ENCODE data around the gene GMDS. TPM values are rescaled to one million over a fixed set of nuclear protein-coding genes. Genes with fewer than 3 reads are reported as not detected.

GMDS gene
- total RNA-seq, 1 donor: 23.2 TPM

DNA sequence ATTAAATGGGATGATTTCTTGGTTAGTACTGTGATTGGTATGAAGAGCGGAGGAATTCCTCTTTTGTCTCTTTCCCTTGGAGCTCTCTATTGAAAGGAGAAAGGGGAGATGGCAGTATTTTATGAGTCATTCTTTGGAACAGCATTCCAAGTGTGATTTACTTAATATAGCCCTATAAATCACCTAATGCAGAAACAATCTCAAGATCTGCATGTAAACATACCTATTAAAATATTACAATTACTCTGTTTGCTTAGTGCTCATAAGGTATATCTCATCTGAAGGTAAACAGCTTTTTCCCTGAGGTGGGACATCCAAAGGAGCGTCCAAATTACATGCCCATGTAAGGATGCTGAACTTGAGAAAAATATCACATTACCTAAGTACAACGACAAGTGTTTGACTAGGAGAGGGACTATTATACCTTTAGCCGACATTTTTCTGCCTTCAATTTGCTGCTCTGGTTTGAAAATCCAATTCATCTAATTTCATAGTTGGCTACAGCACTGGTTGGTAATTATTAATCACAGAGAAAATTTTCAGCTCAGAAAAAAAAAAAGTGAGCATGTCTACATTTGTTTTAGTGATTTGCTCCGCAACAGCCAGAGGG is 406.7 kb downstream of the GMDS start:
- H3K36me3 ChIP-seq (ENCODE audit: insufficient read depth, low read length): no peaks in the 10 kb centered on the region
- H3K27ac ChIP-seq (ENCODE audit: low read depth, low read length): no peak overlapping the region
- no peaks in the 10 kb centered on the region for H3K9me3 ChIP-seq (ENCODE audit: low read depth, low read length)
- no peaks in the 10 kb centered on the region for H3K79me2 ChIP-seq (ENCODE audit: insufficient read depth, low read length)
- H4K20me1 ChIP-seq (ENCODE audit: insufficient read depth, low read length): no peaks in the 10 kb centered on the region
- peaks cover 15% of the 10 kb centered on the region for H3K4me1 ChIP-seq (ENCODE audit: insufficient read depth, low read length)
- no peaks in the 10 kb centered on the region for H3K27me3 ChIP-seq (ENCODE audit: insufficient read depth, low read length)
- no peak overlapping the region for H3K4me2 ChIP-seq (ENCODE audit: insufficient read depth, low read length)
- H3K4me3 ChIP-seq (ENCODE audit: insufficient read depth, low read length): no peak overlapping the region
- DNase-seq (ENCODE audit: insufficient read length, low spot score, missing footprints): no peak
- TF ChIP-seq, protein P1, sequence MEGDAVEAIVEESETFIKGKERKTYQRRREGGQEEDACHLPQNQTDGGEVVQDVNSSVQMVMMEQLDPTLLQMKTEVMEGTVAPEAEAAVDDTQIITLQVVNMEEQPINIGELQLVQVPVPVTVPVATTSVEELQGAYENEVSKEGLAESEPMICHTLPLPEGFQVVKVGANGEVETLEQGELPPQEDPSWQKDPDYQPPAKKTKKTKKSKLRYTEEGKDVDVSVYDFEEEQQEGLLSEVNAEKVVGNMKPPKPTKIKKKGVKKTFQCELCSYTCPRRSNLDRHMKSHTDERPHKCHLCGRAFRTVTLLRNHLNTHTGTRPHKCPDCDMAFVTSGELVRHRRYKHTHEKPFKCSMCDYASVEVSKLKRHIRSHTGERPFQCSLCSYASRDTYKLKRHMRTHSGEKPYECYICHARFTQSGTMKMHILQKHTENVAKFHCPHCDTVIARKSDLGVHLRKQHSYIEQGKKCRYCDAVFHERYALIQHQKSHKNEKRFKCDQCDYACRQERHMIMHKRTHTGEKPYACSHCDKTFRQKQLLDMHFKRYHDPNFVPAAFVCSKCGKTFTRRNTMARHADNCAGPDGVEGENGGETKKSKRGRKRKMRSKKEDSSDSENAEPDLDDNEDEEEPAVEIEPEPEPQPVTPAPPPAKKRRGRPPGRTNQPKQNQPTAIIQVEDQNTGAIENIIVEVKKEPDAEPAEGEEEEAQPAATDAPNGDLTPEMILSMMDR (IDR thresholded peaks at IDR 0.05; ENCODE audit: extremely low read depth, low read depth, low read length): no peak
- H2AFZ ChIP-seq (ENCODE audit: low read length): no peak overlapping the region

DNA sequence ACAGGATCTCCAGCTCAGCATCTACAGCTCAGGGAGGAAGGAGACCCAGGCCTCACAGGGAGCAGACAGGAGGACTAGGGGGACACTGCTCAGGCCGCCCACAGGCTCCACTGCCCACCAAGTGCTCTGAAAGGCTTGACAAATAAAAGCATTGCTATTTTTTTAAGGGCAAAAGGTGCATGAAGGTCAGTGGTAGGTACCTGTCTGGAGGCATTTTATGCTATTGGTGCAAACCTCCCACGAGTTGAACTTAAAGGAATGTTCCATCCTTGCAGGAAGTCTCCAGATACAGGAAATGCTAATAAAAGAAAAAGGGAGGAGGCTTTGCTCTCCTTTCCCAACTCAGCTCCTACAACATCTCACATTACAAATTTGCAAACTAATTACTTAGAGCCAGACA is 407.6 kb downstream of the GMDS start:
- Histone ChIP-seq H3K27ac (ENCODE audit: low read depth, low read length) (no peak overlapping the region), H3K4me2 (ENCODE audit: insufficient read depth, low read length) (no peak overlapping the region), H4K20me1 (ENCODE audit: insufficient read depth, low read length) (no peaks in the 10 kb centered on the region), H3K79me2 (ENCODE audit: insufficient read depth, low read length) (no peaks in the 10 kb centered on the region), H3K36me3 (ENCODE audit: insufficient read depth, low read length) (no peaks in the 10 kb centered on the region), H2AFZ (ENCODE audit: low read length) (no peak overlapping the region), H3K9me3 (ENCODE audit: low read depth, low read length) (no peaks in the 10 kb centered on the region), H3K4me3 (ENCODE audit: insufficient read depth, low read length) (no peak overlapping the region), H3K27me3 (ENCODE audit: insufficient read depth, low read length) (no peaks in the 10 kb centered on the region), H3K4me1 (ENCODE audit: insufficient read depth, low read length) (peaks cover 16% of the 10 kb centered on the region)
- DNase-seq (ENCODE audit: insufficient read length, low spot score, missing footprints): no peak
- TF ChIP-seq, protein P1 (IDR thresholded peaks at IDR 0.05; ENCODE audit: extremely low read depth, low read depth, low read length): no peak

DNA sequence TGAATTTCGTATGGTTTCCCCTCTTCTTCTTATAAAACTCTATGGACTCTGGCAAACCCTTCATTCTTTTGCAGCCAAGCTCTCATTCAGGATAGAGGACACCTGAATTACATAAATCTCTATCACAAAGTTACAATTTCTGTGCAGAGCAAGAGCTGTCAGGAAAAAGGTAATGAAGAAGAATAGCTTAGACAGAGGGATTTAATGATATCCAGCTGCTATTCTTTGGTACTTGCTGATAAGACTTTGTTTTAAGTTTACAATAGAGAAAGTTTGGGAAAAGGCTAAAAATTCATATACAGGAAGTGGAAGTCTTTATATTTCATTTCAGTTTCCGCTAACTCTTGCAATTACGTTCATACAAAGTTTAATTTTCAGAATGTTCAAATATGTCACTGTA is 408.7 kb downstream of the GMDS start:
- H3K4me3 ChIP-seq (ENCODE audit: insufficient read depth, low read length): no peak overlapping the region
- H3K36me3 ChIP-seq (ENCODE audit: insufficient read depth, low read length): no peaks in the 10 kb centered on the region
- H3K4me2 ChIP-seq (ENCODE audit: insufficient read depth, low read length): no peak overlapping the region
- no peaks in the 10 kb centered on the region for H3K27me3 ChIP-seq (ENCODE audit: insufficient read depth, low read length)
- H4K20me1 ChIP-seq (ENCODE audit: insufficient read depth, low read length): no peaks in the 10 kb centered on the region
- no peaks in the 10 kb centered on the region for H3K79me2 ChIP-seq (ENCODE audit: insufficient read depth, low read length)
- no peak for DNase-seq (ENCODE audit: insufficient read length, low spot score, missing footprints)
- H2AFZ ChIP-seq (ENCODE audit: low read length): no peak overlapping the region
- TF ChIP-seq, protein P1 (IDR thresholded peaks at IDR 0.05; ENCODE audit: extremely low read depth, low read depth, low read length): no peak
- peaks cover 20% of the 10 kb centered on the region for H3K4me1 ChIP-seq (ENCODE audit: insufficient read depth, low read length)
- no peak overlapping the region for H3K27ac ChIP-seq (ENCODE audit: low read depth, low read length)
- H3K9me3 ChIP-seq (ENCODE audit: low read depth, low read length): no peaks in the 10 kb centered on the region

DNA sequence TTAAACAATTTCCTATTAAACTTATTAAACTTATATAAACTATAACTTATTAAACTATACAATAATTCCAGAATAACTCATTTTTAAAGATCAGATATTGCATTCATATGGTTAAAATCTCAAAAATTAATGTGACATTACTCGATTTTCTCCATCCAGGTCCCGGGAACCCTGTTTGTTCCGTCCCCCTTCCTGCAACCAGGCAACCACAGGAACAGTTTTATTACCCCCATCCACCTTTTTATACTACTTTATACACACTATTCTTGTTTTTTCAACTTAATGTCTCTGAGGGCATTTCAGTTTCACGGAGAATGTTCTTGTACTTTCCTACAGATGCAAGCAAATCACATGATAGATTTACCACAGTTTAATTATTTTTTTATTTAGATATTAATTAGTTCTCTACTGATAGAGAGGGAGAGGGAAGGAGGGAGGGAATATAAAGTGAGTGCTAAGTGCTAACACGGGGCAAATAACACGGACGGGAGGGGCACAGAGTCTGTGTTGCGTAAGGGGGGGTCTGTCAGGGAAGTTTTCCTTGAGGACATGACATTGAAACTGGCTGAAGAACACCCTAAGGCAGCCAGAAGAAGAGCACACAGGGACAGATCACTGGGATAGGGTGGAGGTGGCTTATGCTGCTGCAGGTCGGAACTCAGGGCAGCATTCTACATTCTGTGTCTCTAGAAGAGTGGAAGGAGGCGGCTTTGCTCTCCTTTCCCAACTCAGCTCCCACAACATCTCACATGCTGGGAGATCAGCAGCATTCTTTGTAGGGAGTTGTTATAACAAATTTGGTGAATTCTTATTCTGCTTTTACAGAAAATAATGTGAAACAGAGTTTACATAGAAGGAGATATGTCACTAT is 410.5 kb downstream of the GMDS start:
- peaks cover 5% of the 10 kb centered on the region for H3K4me1 ChIP-seq (ENCODE audit: insufficient read depth, low read length)
- no peaks in the 10 kb centered on the region for H3K36me3 ChIP-seq (ENCODE audit: insufficient read depth, low read length)
- no peaks in the 10 kb centered on the region for H3K27me3 ChIP-seq (ENCODE audit: insufficient read depth, low read length)
- no peaks in the 10 kb centered on the region for H4K20me1 ChIP-seq (ENCODE audit: insufficient read depth, low read length)
- H3K4me2 ChIP-seq (ENCODE audit: insufficient read depth, low read length): no peak overlapping the region
- no peak overlapping the region for H2AFZ ChIP-seq (ENCODE audit: low read length)
- H3K79me2 ChIP-seq (ENCODE audit: insufficient read depth, low read length): no peaks in the 10 kb centered on the region
- H3K4me3 ChIP-seq (ENCODE audit: insufficient read depth, low read length): no peak overlapping the region
- H3K9me3 ChIP-seq (ENCODE audit: low read depth, low read length): no peaks in the 10 kb centered on the region
- H3K27ac ChIP-seq (ENCODE audit: low read depth, low read length): no peak overlapping the region
- no peak for DNase-seq (ENCODE audit: insufficient read length, low spot score, missing footprints)
- TF ChIP-seq, protein P1 (IDR thresholded peaks at IDR 0.05; ENCODE audit: extremely low read depth, low read depth, low read length): no peak
